Measurements from ENCODE around the gene NOSIP. TPM values are rescaled to one million over a fixed set of nuclear protein-coding genes. Genes with fewer than 3 reads are reported as not detected.

NOSIP gene
- total RNA-seq, 1 experiment from 2014 or later, result 114 TPM

GRCh38 chr19:49546825-49547565 lies 33.4 kb downstream of the NOSIP start:
- DNase-seq (ENCODE audit: low spot score), result peak; percentile 92

- DNase-seq (ENCODE audit: low spot score), result no peak
Observed at GRCh38 chr19:49544154-49544553, 36.2 kb downstream of the NOSIP start.

GRCh38 chr19:49543032-49543431 lies 37.3 kb downstream of the NOSIP start:
- DNase-seq (ENCODE audit: low spot score), result no peak

GRCh38 chr19:49542446-49542845 lies 37.9 kb downstream of the NOSIP start:
- no peak for DNase-seq (ENCODE audit: low spot score)

GRCh38 chr19:49541914-49542313 lies 38.4 kb downstream of the NOSIP start:
- DNase-seq (ENCODE audit: low spot score), result no peak

GRCh38 chr19:49539192-49539952 lies 41.0 kb downstream of the NOSIP start:
- no peak for DNase-seq (ENCODE audit: low spot score)

- DNase-seq (ENCODE audit: low spot score), result no peak
Observed at GRCh38 chr19:49538643-49539042, 41.7 kb downstream of the NOSIP start.

- DNase-seq (ENCODE audit: low spot score), result no peak
Observed at GRCh38 chr19:49536921-49537462, 43.4 kb downstream of the NOSIP start.

- DNase-seq (ENCODE audit: low spot score), result no peak
Observed at GRCh38 chr19:49534632-49535385, 45.5 kb downstream of the NOSIP start.

- DNase-seq (ENCODE audit: low spot score), result peak; percentile 67
Observed at GRCh38 chr19:49533551-49534488, 46.5 kb downstream of the NOSIP start.

- no peak for DNase-seq (ENCODE audit: low spot score)
Observed at GRCh38 chr19:49530708-49531107, 49.6 kb downstream of the NOSIP start.

GRCh38 chr19:49528211-49528771 lies 52.1 kb downstream of the NOSIP start:
- DNase-seq (ENCODE audit: low spot score), result no peak

GRCh38 chr19:49524812-49525455 lies 55.4 kb downstream of the NOSIP start:
- DNase-seq (ENCODE audit: low spot score), result no peak

- DNase-seq (ENCODE audit: low spot score), result no peak
Observed at GRCh38 chr19:49520705-49521319, 59.5 kb downstream of the NOSIP start.

GRCh38 chr19:49518033-49518432 lies 62.3 kb downstream of the NOSIP start:
- DNase-seq (ENCODE audit: low spot score), result no peak

- DNase-seq (ENCODE audit: low spot score), result peak; percentile 3
Observed at GRCh38 chr19:49515767-49516166, 64.6 kb downstream of the NOSIP start.

- peak; percentile 2 for DNase-seq (ENCODE audit: low spot score)
Observed at GRCh38 chr19:49514151-49514550, 66.2 kb downstream of the NOSIP start.

GRCh38 chr19:49513746-49514118 lies 66.6 kb downstream of the NOSIP start:
- DNase-seq (ENCODE audit: low spot score), result peak; percentile 2

- no peak for DNase-seq (ENCODE audit: low spot score)
Observed at GRCh38 chr19:49512970-49513745, 67.2 kb downstream of the NOSIP start.
